ENCODE measurements around the gene SRD5A3.

Gene SRD5A3

DNA sequence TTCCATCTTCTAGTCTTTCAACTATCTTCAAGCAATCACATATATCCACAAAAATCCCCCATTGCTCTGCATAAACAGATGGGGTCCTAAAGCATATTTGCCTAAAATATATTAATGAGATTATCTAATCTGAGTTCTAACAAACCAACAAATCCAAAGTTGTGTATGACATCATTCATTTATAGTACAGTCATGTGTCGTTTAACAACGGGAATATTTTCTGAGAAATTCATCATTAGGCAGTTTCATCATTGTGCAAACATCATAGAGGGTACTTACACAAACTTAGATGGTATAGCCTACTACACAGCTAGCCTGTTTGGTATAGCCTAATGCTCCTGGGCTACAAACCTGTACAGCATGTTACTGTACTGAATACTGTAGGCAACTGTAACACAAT is 38.0 kb upstream of the SRD5A3 start:
- H3K4me3 ChIP-seq (IDR thresholded peaks at IDR 0.05; ENCODE audit: insufficient read depth, low read depth, low read length): no peak overlapping the region
- H3K27me3 ChIP-seq (ENCODE audit: insufficient read depth, low read depth): no peaks in the 10 kb centered on the region
- no peaks in the 10 kb centered on the region for H3K36me3 ChIP-seq (ENCODE audit: insufficient read depth)
- H3K79me2 ChIP-seq (ENCODE audit: insufficient read depth, low read depth): no peaks in the 10 kb centered on the region
- no peak overlapping the region for H3K4me2 ChIP-seq
- H3K9ac ChIP-seq: no peak overlapping the region
- TF ChIP-seq, protein P1, sequence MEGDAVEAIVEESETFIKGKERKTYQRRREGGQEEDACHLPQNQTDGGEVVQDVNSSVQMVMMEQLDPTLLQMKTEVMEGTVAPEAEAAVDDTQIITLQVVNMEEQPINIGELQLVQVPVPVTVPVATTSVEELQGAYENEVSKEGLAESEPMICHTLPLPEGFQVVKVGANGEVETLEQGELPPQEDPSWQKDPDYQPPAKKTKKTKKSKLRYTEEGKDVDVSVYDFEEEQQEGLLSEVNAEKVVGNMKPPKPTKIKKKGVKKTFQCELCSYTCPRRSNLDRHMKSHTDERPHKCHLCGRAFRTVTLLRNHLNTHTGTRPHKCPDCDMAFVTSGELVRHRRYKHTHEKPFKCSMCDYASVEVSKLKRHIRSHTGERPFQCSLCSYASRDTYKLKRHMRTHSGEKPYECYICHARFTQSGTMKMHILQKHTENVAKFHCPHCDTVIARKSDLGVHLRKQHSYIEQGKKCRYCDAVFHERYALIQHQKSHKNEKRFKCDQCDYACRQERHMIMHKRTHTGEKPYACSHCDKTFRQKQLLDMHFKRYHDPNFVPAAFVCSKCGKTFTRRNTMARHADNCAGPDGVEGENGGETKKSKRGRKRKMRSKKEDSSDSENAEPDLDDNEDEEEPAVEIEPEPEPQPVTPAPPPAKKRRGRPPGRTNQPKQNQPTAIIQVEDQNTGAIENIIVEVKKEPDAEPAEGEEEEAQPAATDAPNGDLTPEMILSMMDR (conservative IDR thresholded peaks at IDR 0.05; ENCODE audit: low read depth, low read length): no peak
- no peaks in the 10 kb centered on the region for H3K4me1 ChIP-seq (ENCODE audit: low read depth, poor library complexity, severe bottlenecking)
- H4K20me1 ChIP-seq (ENCODE audit: insufficient read depth): no peaks in the 10 kb centered on the region
- no peak overlapping the region for H3K27ac ChIP-seq
- no peak overlapping the region for H2AFZ ChIP-seq (ENCODE audit: low read depth)

DNA sequence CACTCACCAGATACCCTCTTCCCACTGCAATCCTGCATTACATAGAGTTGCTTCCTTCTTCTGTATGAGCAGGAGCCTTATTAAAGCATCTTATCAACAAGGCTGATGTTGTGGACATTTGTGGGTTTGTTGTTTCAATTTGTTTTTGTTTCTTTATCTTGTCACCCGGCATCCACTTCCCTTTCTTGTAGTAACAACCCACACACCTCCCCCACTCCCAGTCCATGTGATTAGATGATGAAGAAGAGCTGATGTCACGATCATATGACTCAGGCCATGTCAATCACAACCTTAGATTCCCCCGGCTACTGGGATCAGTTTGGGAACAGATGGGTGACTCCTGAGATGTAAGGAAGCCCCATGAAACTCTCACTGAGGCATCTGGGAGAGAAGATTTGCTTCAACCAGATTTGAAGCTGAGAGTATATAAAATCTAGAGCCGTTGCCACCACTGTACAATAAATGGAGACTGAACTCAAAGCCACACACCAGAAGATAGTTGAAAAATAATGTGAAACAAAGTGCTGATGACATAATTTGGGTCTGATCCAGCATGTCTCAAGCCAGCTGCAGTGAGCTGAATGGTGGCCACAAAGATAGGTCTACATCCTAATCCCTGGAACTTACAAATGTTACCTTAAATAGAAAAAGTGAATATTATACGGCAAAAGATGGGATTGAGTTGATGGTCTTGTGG is 34.1 kb upstream of the SRD5A3 start:
- Histone ChIP-seq H3K4me1 (ENCODE audit: low read depth, poor library complexity, severe bottlenecking) (no peaks in the 10 kb centered on the region), H3K9ac (no peak overlapping the region), H3K79me2 (ENCODE audit: insufficient read depth, low read depth) (no peaks in the 10 kb centered on the region), H3K27me3 (ENCODE audit: insufficient read depth, low read depth) (no peaks in the 10 kb centered on the region), H3K27ac (no peak overlapping the region), H3K4me3 (IDR thresholded peaks at IDR 0.05; ENCODE audit: insufficient read depth, low read depth, low read length) (no peak overlapping the region), H2AFZ (ENCODE audit: low read depth) (no peak overlapping the region), H3K36me3 (ENCODE audit: insufficient read depth) (no peaks in the 10 kb centered on the region), H3K4me2 (no peak overlapping the region), H4K20me1 (ENCODE audit: insufficient read depth) (no peaks in the 10 kb centered on the region)
- TF ChIP-seq, protein P1 (conservative IDR thresholded peaks at IDR 0.05; ENCODE audit: low read depth, low read length): no peak

- no peaks in the 10 kb centered on the region for H3K79me2 ChIP-seq (ENCODE audit: insufficient read depth, low read depth)
- no peak overlapping the region for H3K27ac ChIP-seq
- no peaks in the 10 kb centered on the region for H3K36me3 ChIP-seq (ENCODE audit: insufficient read depth)
- H2AFZ ChIP-seq (ENCODE audit: low read depth): no peak overlapping the region
- H3K4me1 ChIP-seq (ENCODE audit: low read depth, poor library complexity, severe bottlenecking): no peaks in the 10 kb centered on the region
- H3K4me3 ChIP-seq (IDR thresholded peaks at IDR 0.05; ENCODE audit: insufficient read depth, low read depth, low read length): no peak overlapping the region
- no peaks in the 10 kb centered on the region for H4K20me1 ChIP-seq (ENCODE audit: insufficient read depth)
- no peak overlapping the region for H3K4me2 ChIP-seq
- H3K9ac ChIP-seq: no peak overlapping the region
- H3K27me3 ChIP-seq (ENCODE audit: insufficient read depth, low read depth): no peaks in the 10 kb centered on the region
- TF ChIP-seq, protein P1 (conservative IDR thresholded peaks at IDR 0.05; ENCODE audit: low read depth, low read length): peak; percentile 74
These were observed 33.4 kb upstream of the SRD5A3 start for GRCh38 chr4:55312489-55313101.

GRCh38 chr4:55314141-55314820 is 31.8 kb upstream of the SRD5A3 start:
- Histone ChIP-seq H3K9ac (no peak overlapping the region), H2AFZ (ENCODE audit: low read depth) (no peak overlapping the region), H3K79me2 (ENCODE audit: insufficient read depth, low read depth) (no peaks in the 10 kb centered on the region), H3K27ac (no peak overlapping the region), H3K4me3 (IDR thresholded peaks at IDR 0.05; ENCODE audit: insufficient read depth, low read depth, low read length) (no peak overlapping the region), H3K36me3 (ENCODE audit: insufficient read depth) (no peaks in the 10 kb centered on the region), H4K20me1 (ENCODE audit: insufficient read depth) (no peaks in the 10 kb centered on the region), H3K27me3 (ENCODE audit: insufficient read depth, low read depth) (no peaks in the 10 kb centered on the region), H3K4me2 (no peak overlapping the region), H3K4me1 (ENCODE audit: low read depth, poor library complexity, severe bottlenecking) (no peaks in the 10 kb centered on the region)
- TF ChIP-seq, protein P1 (conservative IDR thresholded peaks at IDR 0.05; ENCODE audit: low read depth, low read length): no peak
